A549 (cell line): ENCODE measurements around the gene GINS3. TPM values are rescaled to one million over a fixed set of nuclear protein-coding genes. Genes with fewer than 3 reads are reported as not detected.

Experiments used
- ATAC-seq, 2 experiments: fragments of 200-7000 bp in 1 of 2; fragments of >200 bp in 1 of 2; cut with Nextera tagmentation in 1 of 2; cut with Tn5 transposase in 1 of 2; 3 replicates each; pipeline versions ENCODE4 v1.8.0 to v1.9.1; 2018 to 2020; ENCODE audit warnings: mild to moderate bottlenecking in 1 of 2, moderate library complexity in 1 of 2
- CTCF ChIA-PET: fragments of 300-600 bp; sonication (Branson Sonifier 250); formaldehyde crosslinking; extraction: SDS; loops from one replicate; lab custom pipeline; 2021; ENCODE audit warnings: antibody characterized with exemption, inconsistent platforms; lab: Yijun Ruan, JAX
- POLR2A ChIA-PET: fragments of 350-600 bp; formaldehyde crosslinking; extraction: SDS; loops from one replicate; lab custom pipeline; 2021; ENCODE audit warnings: antibody characterized with exemption, inconsistent platforms; lab: Yijun Ruan, JAX
- DNase-seq, 2 experiments: peaks; one replicate each; pipeline versions ENCODE4 v3.0.0 to v3.0.0-alpha.2; 2011 to 2016; ENCODE audit warnings: low read depth in 1 of 2, low spot score in 1 of 2
- FAIRE-seq: peaks from 2 replicates; lab custom pipeline; 2011; peaks lifted over from hg19 to GRCh38; lab: Jason Lieb, UNC
- H3K27ac ChIP-seq, 2 experiments: fragments of >200 bp; sonication (Bioruptor Twin); formaldehyde crosslinking; 3 replicates each; pipeline ENCODE4 v1.5.1; 2016 to 2017
- H3K4me1 ChIP-seq: fragments of >200 bp; sonication (Bioruptor Twin); formaldehyde crosslinking; 3 replicates; pipeline ENCODE4 v1.6.1; 2016
- H3K4me2 ChIP-seq: fragments of >200 bp; sonication (Bioruptor Twin); formaldehyde crosslinking; 3 replicates; pipeline ENCODE4 v1.6.1; 2016
- H3K4me3 ChIP-seq: fragments of >200 bp; sonication (Bioruptor Twin); formaldehyde crosslinking; 3 replicates; pipeline ENCODE4 v1.5.1; 2016
- H3K9me3 ChIP-seq: fragments of >200 bp; sonication (Bioruptor Twin); formaldehyde crosslinking; 3 replicates; pipeline ENCODE4 v1.6.1; 2016
- ATOH8 ChIP-seq: fragments of 250-450 bp; sonication (Bioruptor Pico); IDR thresholded peaks from 2 replicates; pipeline ENCODE4 v1.5.0; 2020; ENCODE audit warnings: low read depth, mild to moderate bottlenecking, moderate library complexity
- CBX8 ChIP-seq: fragments of 200-600 bp; sonication (generic); IDR thresholded peaks from 2 replicates; pipeline ENCODE4 v1.6.1; 2016
- CHD4 ChIP-seq: fragments of 200-600 bp; sonication (generic); IDR thresholded peaks from 2 replicates; pipeline ENCODE4 v1.6.1; 2016; ENCODE audit warnings: antibody characterized with exemption, mild to moderate bottlenecking, borderline replicate concordance
- EHMT2 ChIP-seq: fragments of 200-600 bp; sonication (generic); IDR thresholded peaks from 2 replicates; pipeline ENCODE4 v1.6.1; 2016; ENCODE audit warnings: antibody characterized with exemption, low read depth, mild to moderate bottlenecking, moderate library complexity
- FOSB ChIP-seq: fragments of 250-450 bp; sonication (Bioruptor Pico); IDR thresholded peaks from 2 replicates; pipeline ENCODE4 v1.5.0; 2020; ENCODE audit warnings: mild to moderate bottlenecking, moderate library complexity
- HDAC2 ChIP-seq: fragments of 200-600 bp; sonication (generic); IDR thresholded peaks from 2 replicates; pipeline ENCODE4 v1.6.1; 2016
- HMGXB4 ChIP-seq: fragments of 250-450 bp; sonication (Bioruptor Pico); IDR thresholded peaks from 2 replicates; pipeline ENCODE4 v1.5.0; 2021; ENCODE audit warnings: mild to moderate bottlenecking, moderate library complexity, borderline replicate concordance
- HOXB13 ChIP-seq: fragments of 250-450 bp; sonication (Bioruptor Pico); IDR thresholded peaks from 2 replicates; pipeline ENCODE4 v1.5.0; 2020; ENCODE audit warnings: low read depth, mild to moderate bottlenecking, moderate library complexity
- JUNB ChIP-seq: fragments of >200 bp; sonication (Bioruptor Twin); formaldehyde crosslinking; IDR thresholded peaks from 2 replicates; pipeline ENCODE4 v1.6.1; 2016
- KDM1A ChIP-seq: fragments of 200-600 bp; sonication (generic); IDR thresholded peaks from 2 replicates; pipeline ENCODE4 v1.6.1; 2016; ENCODE audit warnings: low read depth, mild to moderate bottlenecking
- MAZ ChIP-seq: fragments of 150-350 bp; IDR thresholded peaks from 2 replicates; pipeline ENCODE4 v1.6.1; 2014; ENCODE audit warnings: antibody characterized with exemption, low read depth, low read length, borderline replicate concordance
- MYC ChIP-seq: IDR thresholded peaks from 2 replicates; pipeline ENCODE4 v1.6.1; 2012; ENCODE audit warnings: mild to moderate bottlenecking, inconsistent platforms, low read length, improper control_type of control experiment, borderline replicate concordance
- NPAS2 ChIP-seq: fragments of 250-450 bp; sonication (Bioruptor Pico); IDR thresholded peaks from 2 replicates; pipeline ENCODE4 v1.8.0; 2022; ENCODE audit warnings: mild to moderate bottlenecking, moderate library complexity, borderline replicate concordance
- PBX3 ChIP-seq: IDR thresholded peaks from 2 replicates; pipeline ENCODE4 v1.6.1; 2012
- PHF8 ChIP-seq: fragments of 200-600 bp; sonication (generic); IDR thresholded peaks from 2 replicates; pipeline ENCODE4 v1.6.1; 2016; ENCODE audit warnings: low read depth, mild to moderate bottlenecking, antibody characterized with exemption, moderate library complexity, borderline replicate concordance
- POLR2AphosphoS2 ChIP-seq: conservative IDR thresholded peaks from 2 replicates; pipeline ENCODE4 v1.6.1; 2012; ENCODE audit warnings: low read length, improper control_type of control experiment, inconsistent platforms
- RAD21 ChIP-seq, 2 experiments: fragments of >200 bp in 1 of 2; sonication (Bioruptor Twin) in 1 of 2; formaldehyde crosslinking in 1 of 2; IDR thresholded peaks in 1 of 2; conservative IDR thresholded peaks in 1 of 2; 2 replicates in 1 of 2; 3 replicates in 1 of 2; pipeline ENCODE4 v1.6.1; 2012 to 2018; ENCODE audit warnings: inconsistent platforms in 1 of 2
- TFCP2L1 ChIP-seq: fragments of 250-450 bp; sonication (Bioruptor Pico); IDR thresholded peaks from 2 replicates; pipeline ENCODE4 v1.5.0; 2021; ENCODE audit warnings: mild to moderate bottlenecking
- TP53 ChIP-seq: fragments of 250-450 bp; sonication (Bioruptor Pico); IDR thresholded peaks from 2 replicates; pipeline ENCODE4 v1.5.0; 2021; ENCODE audit warnings: mild to moderate bottlenecking, moderate library complexity
- ZNF302 ChIP-seq: fragments of 250-450 bp; sonication (Bioruptor Pico); IDR thresholded peaks from 2 replicates; pipeline ENCODE4 v1.9.0; 2021; ENCODE audit warnings: inconsistent platforms, mild to moderate bottlenecking, moderate library complexity
- ZSCAN20 ChIP-seq: fragments of 250-450 bp; sonication (Bioruptor Pico); IDR thresholded peaks from 2 replicates; pipeline ENCODE4 v1.8.0; 2022; ENCODE audit warnings: mild to moderate bottlenecking, moderate library complexity
- WGBS: methylation state at CpG from one replicate; pipeline ENCODE4 v1.1.6; 2017; ENCODE audit errors: missing lambda C conversion rate; 5-methylcytosine and 5-hydroxymethylcytosine counted together
- polyA plus RNA-seq, 4 experiments: library from polyadenylated mRNA; depleted of rRNA in 3 of 4; stranded (reverse); fragments of >200 nt; fragmentation: RNase III in 1 of 4; extraction: RNeasy Plus Mini Kit Qiagen cat#74134 plus additional on column Dnase treatment in 1 of 4; gene quantifications; 2 replicates in 3 of 4; 3 replicates in 1 of 4; pipeline ENCODE4 v1.2.3, GENCODE V29; 2011 to 2017
- TF ChIP-seq, protein P1 (sequence below): fragments of 200-600 bp; sonication (generic); IDR thresholded peaks from 2 replicates; pipeline ENCODE4 v1.6.1; 2016; ENCODE audit warnings: antibody characterized with exemption, mild to moderate bottlenecking, moderate library complexity
- TF ChIP-seq, protein P2 (sequence below): fragments of >200 bp; sonication (Bioruptor Twin); formaldehyde crosslinking; IDR thresholded peaks from 3 replicates; pipeline ENCODE4 v1.5.1; 2016

GINS3 gene
- polyA plus RNA-seq, 2 of the 4 experiments (the other 2 are of a cell fraction), result 19.7 to 21.0 TPM

GRCh38 chr16:58435779-58436178, 43.5 kb downstream of the GINS3 start:
- no peak overlapping the region for H3K27ac ChIP-seq
- no peak overlapping the region for H3K4me2 ChIP-seq
- ATAC-seq (peak in 1 of 2 experiments; percentile 68; a peak in 3 of 6 replicates), DNase-seq (no peak), FAIRE-seq (no peak)
- 0 out of 3 replicates have a peak, but pooled peaks cover 7% of the 10 kb centered on the region for H3K4me1 ChIP-seq
- 45% methylated on average over 2 of the region's 2 CpGs for WGBS
- ChIA-PET CTCF (interaction anchor here (1.0 kb wide), 1 partner anchor 52 kb away, joined by 3 read pairs; no protein-coding TSS in a partner anchor), POLR2A (no interaction called here)
- TF ChIP-seq EHMT2, result 0 out of 2 replicates have a peak, but pooled peaks have one; percentile 57
- TF ChIP-seq POLR2AphosphoS2, result no peak
- H3K9me3 ChIP-seq, result no peaks in the 10 kb centered on the region
- no peak overlapping the region for H3K4me3 ChIP-seq

- ATAC-seq, result no peak
- no peak overlapping the region for H3K4me3 ChIP-seq
- DNase-seq, result no peak
- H3K4me1 ChIP-seq, result no peaks in the 10 kb centered on the region
- TF ChIP-seq HOXB13, result no peak
- TF ChIP-seq, protein P1, sequence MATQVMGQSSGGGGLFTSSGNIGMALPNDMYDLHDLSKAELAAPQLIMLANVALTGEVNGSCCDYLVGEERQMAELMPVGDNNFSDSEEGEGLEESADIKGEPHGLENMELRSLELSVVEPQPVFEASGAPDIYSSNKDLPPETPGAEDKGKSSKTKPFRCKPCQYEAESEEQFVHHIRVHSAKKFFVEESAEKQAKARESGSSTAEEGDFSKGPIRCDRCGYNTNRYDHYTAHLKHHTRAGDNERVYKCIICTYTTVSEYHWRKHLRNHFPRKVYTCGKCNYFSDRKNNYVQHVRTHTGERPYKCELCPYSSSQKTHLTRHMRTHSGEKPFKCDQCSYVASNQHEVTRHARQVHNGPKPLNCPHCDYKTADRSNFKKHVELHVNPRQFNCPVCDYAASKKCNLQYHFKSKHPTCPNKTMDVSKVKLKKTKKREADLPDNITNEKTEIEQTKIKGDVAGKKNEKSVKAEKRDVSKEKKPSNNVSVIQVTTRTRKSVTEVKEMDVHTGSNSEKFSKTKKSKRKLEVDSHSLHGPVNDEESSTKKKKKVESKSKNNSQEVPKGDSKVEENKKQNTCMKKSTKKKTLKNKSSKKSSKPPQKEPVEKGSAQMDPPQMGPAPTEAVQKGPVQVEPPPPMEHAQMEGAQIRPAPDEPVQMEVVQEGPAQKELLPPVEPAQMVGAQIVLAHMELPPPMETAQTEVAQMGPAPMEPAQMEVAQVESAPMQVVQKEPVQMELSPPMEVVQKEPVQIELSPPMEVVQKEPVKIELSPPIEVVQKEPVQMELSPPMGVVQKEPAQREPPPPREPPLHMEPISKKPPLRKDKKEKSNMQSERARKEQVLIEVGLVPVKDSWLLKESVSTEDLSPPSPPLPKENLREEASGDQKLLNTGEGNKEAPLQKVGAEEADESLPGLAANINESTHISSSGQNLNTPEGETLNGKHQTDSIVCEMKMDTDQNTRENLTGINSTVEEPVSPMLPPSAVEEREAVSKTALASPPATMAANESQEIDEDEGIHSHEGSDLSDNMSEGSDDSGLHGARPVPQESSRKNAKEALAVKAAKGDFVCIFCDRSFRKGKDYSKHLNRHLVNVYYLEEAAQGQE, result no peak
- TF ChIP-seq KDM1A, result no peak
- TF ChIP-seq CBX8, result no peak
- TF ChIP-seq EHMT2, result no peak
- no peak for TF ChIP-seq ZNF302 (CRISPR knock-in tag)
- TF ChIP-seq TFCP2L1 (CRISPR knock-in tag), result no peak
- no peak for TF ChIP-seq MAZ
- no peak for TF ChIP-seq JUNB
- TF ChIP-seq ATOH8 (CRISPR knock-in tag), result no peak
- TF ChIP-seq MYC, result no peak
- TF ChIP-seq HMGXB4 (CRISPR knock-in tag), result no peak
- TF ChIP-seq FOSB (CRISPR knock-in tag), result no peak
- no peak for TF ChIP-seq NPAS2 (CRISPR knock-in tag)
- TF ChIP-seq POLR2AphosphoS2, result no peak
- CTCF ChIA-PET, result interaction anchor here (0.6 to 1.5 kb wide), 4 partner anchors 9 to 976 kb away, joined by 3 to 5 read pairs (median 4); no protein-coding TSS in a partner anchor
- no peak overlapping the region for H3K4me2 ChIP-seq
- no peak for FAIRE-seq
- 68% methylated on average over 3 of the region's 3 CpGs for WGBS
- no peak overlapping the region for H3K27ac ChIP-seq
- POLR2A ChIA-PET, result no interaction called here
- H3K9me3 ChIP-seq, result no peaks in the 10 kb centered on the region
Measured at GRCh38 chr16:58440131-58440530, 47.9 kb downstream of the GINS3 start.

- no peak overlapping the region for H3K4me3 ChIP-seq
- ATAC-seq (peak; percentile 19 to 38; a peak in 2 of 6 replicates), DNase-seq (no peak), FAIRE-seq (no peak)
- no peak overlapping the region for H3K27ac ChIP-seq
- H3K9me3 ChIP-seq, result no peaks in the 10 kb centered on the region
- POLR2A ChIA-PET, result no interaction called here
- CTCF ChIA-PET, result interaction anchor here (0.7 to 1.6 kb wide), 6 partner anchors 14 to 106 kb away, joined by 3 to 5 read pairs (median 3); no protein-coding TSS in a partner anchor
- 35% methylated on average over 5 of the region's 5 CpGs for WGBS
- no peak overlapping the region for H3K4me2 ChIP-seq
- no peaks in the 10 kb centered on the region for H3K4me1 ChIP-seq
- TF ChIP-seq KDM1A (no peak), RAD21 (conservative IDR thresholded peaks at IDR 0.05 in 1 of 2, IDR thresholded peaks at IDR 0.05 in 1 of 2) (no peak), NPAS2 (CRISPR knock-in tag) (no peak), PBX3 (no peak), PHF8 (no peak), EHMT2 (no peak), ZSCAN20 (CRISPR knock-in tag) (no peak), CHD4 (no peak), HDAC2 (no peak), TP53 (CRISPR knock-in tag) (no peak)
- TF ChIP-seq, protein P2, sequence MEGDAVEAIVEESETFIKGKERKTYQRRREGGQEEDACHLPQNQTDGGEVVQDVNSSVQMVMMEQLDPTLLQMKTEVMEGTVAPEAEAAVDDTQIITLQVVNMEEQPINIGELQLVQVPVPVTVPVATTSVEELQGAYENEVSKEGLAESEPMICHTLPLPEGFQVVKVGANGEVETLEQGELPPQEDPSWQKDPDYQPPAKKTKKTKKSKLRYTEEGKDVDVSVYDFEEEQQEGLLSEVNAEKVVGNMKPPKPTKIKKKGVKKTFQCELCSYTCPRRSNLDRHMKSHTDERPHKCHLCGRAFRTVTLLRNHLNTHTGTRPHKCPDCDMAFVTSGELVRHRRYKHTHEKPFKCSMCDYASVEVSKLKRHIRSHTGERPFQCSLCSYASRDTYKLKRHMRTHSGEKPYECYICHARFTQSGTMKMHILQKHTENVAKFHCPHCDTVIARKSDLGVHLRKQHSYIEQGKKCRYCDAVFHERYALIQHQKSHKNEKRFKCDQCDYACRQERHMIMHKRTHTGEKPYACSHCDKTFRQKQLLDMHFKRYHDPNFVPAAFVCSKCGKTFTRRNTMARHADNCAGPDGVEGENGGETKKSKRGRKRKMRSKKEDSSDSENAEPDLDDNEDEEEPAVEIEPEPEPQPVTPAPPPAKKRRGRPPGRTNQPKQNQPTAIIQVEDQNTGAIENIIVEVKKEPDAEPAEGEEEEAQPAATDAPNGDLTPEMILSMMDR, result no peak
Measured at GRCh38 chr16:58442547-58442946, 50.3 kb downstream of the GINS3 start.
